Prostate gland (tissue), 2 donors: Measurements from ENCODE around the gene ATP7B. TPM values are rescaled to one million over a fixed set of nuclear protein-coding genes. Genes with fewer than 3 reads are reported as not detected.

Experiments
- DNase-seq: peaks from one replicate; pipeline ENCODE4 v3.0.0-alpha.2; 2019; ENCODE audit warnings: low spot score
- H3K27ac ChIP-seq, 2 donors: fragments of 200-600 bp; sonication (generic); 2 replicates each; pipeline ENCODE4 v1.5.1; 2017 to 2019
- H3K27me3 ChIP-seq: fragments of 200-600 bp; sonication (generic); replicated peaks from 2 replicates; pipeline ENCODE4 v1.5.1; 2019; ENCODE audit not compliant: insufficient read depth
- H3K36me3 ChIP-seq, 2 donors: fragments of 200-600 bp; sonication (generic); 1 replicate in 1 of 2; 2 replicates in 1 of 2; pipeline versions ENCODE4 v1.5.1 to v1.8.1; 2017 to 2019
- H3K4me1 ChIP-seq: fragments of 200-600 bp; sonication (generic); replicated peaks from 2 replicates; pipeline ENCODE4 v1.5.1; 2019
- H3K4me3 ChIP-seq, 2 donors: fragments of 200-600 bp; sonication (generic); 2 replicates each; pipeline ENCODE4 v1.5.1; 2017 to 2019
- H3K9me3 ChIP-seq: fragments of 200-600 bp; sonication (generic); 2 replicates; pipeline ENCODE4 v1.5.1; 2017
- POLR2A ChIP-seq: fragments of 450-650 bp; IDR thresholded peaks from one replicate; pipeline ENCODE4 v1.6.1; 2016; ENCODE audit warnings: antibody characterized with exemption, mild to moderate bottlenecking
- POLR2AphosphoS5 ChIP-seq: sonication (generic); formaldehyde crosslinking; IDR thresholded peaks from one replicate; pipeline ENCODE4 v1.6.1; 2017; ENCODE audit warnings: antibody characterized with exemption
- WGBS: methylation state at CpG from one replicate; pipeline ENCODE4 v1.1.5; 2018; 5-methylcytosine and 5-hydroxymethylcytosine counted together
- intact Hi-C: fragments of 100-400 bp; cut with DNase I; formaldehyde crosslinking; loops from one replicate; pipeline ENCODE4 v1.14.2; 2022
- total RNA-seq, 2 donors: library from RNA; depleted of rRNA; stranded (reverse); fragments of >200 nt; gene quantifications; one replicate each; pipeline ENCODE4 v1.1.0, GENCODE V29; 2016
- TF ChIP-seq, protein P1 (sequence below), 4 experiments: fragments of 200-600 bp in 2 of 4; fragments of 450-650 bp in 2 of 4; sonication (generic) in 2 of 4; IDR thresholded peaks; 1 replicate in 3 of 4; 2 replicates in 1 of 4; pipeline ENCODE4 v1.5.1; 2016 to 2019; ENCODE audit warnings: antibody characterized with exemption in 4 of 4, mild to moderate bottlenecking in 2 of 4, moderate library complexity in 2 of 4

Gene ATP7B
- total RNA-seq, 2 donors from 2014 or later: 6.2 to 8.2 TPM

DNA sequence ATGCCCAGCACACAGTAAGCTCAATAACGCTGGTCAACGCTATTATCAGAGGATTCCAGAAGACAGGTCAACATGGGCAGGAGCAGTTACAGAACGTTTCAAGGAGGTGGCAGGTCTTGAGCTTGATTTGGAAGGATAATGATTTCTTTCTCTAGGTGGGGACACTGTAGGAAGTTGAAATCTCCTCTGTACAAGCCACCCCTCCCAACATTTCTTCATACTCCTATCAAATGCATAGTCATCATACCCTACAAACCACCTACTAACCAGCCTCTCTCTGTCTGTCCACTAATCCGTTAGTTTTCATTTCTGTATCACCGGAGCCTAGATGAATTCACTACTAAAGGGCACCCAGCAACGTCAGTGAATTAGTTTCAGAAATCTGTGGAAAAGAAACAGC, 1.3 kb downstream of the ATP7B start:
- Histone ChIP-seq H3K27me3 (no peaks in the 10 kb centered on the region), H3K4me3 (no peak overlapping the region), H3K27ac (no peak overlapping the region), H3K4me1 (no peaks in the 10 kb centered on the region), H3K36me3 (no peaks in the 10 kb centered on the region), H3K9me3 (no peaks in the 10 kb centered on the region)
- WGBS: 69% methylated on average over 6 of the region's 6 CpGs
- DNase-seq: no peak
- intact Hi-C loops: loop anchor here (5.0 to 10.0 kb wide), 3 partner anchors 185 to 442 kb away; partner anchors contain the start of gene VPS36
- TF ChIP-seq POLR2A (no peak), POLR2AphosphoS5 (no peak)
- TF ChIP-seq, protein P1, sequence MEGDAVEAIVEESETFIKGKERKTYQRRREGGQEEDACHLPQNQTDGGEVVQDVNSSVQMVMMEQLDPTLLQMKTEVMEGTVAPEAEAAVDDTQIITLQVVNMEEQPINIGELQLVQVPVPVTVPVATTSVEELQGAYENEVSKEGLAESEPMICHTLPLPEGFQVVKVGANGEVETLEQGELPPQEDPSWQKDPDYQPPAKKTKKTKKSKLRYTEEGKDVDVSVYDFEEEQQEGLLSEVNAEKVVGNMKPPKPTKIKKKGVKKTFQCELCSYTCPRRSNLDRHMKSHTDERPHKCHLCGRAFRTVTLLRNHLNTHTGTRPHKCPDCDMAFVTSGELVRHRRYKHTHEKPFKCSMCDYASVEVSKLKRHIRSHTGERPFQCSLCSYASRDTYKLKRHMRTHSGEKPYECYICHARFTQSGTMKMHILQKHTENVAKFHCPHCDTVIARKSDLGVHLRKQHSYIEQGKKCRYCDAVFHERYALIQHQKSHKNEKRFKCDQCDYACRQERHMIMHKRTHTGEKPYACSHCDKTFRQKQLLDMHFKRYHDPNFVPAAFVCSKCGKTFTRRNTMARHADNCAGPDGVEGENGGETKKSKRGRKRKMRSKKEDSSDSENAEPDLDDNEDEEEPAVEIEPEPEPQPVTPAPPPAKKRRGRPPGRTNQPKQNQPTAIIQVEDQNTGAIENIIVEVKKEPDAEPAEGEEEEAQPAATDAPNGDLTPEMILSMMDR (IDR thresholded peaks at IDR 0.05): no peak

DNA sequence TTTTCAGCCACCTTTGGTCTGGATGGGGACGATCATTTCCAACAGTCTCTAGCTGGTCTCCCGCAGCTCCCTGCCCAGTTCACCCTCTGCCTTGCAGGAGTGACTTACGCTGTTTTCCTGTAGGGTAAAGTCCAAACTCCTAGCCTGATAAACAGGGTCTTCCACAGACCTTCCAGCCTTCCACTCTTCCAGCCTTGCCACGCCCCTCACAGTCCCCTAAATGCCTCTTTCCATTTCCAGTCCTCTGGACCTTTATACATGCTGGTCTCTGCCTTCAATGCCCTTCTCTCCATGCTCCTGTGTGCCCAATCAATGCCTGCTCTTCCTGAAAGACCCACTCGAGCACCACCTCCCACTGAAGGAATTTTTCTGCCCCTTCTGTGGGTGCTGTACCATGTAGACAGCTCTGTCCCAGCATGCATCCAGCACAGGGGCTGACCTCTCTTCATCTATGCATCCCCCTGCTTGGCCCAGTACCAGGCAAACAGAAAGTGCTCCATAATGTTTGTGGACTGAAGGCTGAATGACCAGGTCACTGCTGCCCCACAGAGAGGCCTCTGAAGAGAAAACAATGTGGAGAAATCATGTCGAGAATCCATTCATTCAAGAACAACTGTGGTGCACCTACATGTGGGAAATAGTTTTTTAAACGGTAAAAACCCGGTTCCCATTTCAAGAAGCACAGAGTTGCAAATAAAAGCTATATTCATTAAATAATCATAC, 4.6 kb downstream of the ATP7B start:
- no peak for TF ChIP-seq POLR2AphosphoS5
- Histone ChIP-seq H3K36me3 (no peaks in the 10 kb centered on the region), H3K4me1 (no peaks in the 10 kb centered on the region), H3K27ac (no peak overlapping the region), H3K9me3 (no peaks in the 10 kb centered on the region), H3K4me3 (no peak overlapping the region), H3K27me3 (no peaks in the 10 kb centered on the region)
- 93% methylated on average over 8 of the region's 8 CpGs for WGBS
- no peak for DNase-seq
- intact Hi-C loops: no loop called here

DNA sequence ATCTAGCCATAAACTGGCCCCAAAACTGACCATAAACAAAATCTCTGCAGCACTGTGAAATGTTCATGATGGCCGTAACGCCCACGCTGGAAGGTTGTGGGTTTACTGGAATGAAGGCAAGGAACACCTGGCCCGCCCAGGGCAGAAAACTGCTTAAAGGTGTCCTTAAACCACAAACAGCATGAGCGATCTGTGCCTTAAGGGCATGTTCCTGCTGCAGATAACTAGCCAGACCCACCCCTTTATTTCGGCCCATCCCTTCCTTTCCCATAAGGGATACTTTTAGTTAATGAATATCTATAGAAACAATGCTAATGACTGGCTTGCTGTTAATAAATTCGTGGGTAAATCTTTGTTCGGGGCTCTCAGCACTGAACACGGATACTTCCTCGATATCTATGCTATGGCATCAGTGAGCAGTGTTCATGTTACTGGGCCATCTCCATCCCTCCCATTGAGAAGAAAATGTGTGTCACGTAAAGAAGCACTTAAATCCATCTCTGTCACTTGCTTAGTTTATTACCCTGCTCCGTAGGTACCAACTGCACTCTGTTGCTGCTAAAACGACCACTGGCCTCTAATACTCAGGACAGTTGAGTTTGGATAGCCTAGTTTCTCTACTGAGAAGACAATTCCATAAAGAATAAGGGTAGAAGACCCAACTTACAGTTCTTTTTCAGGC, 5.3 kb downstream of the ATP7B start:
- Histone ChIP-seq H3K36me3 (no peaks in the 10 kb centered on the region), H3K27me3 (no peaks in the 10 kb centered on the region), H3K4me3 (no peak overlapping the region), H3K27ac (no peak overlapping the region), H3K4me1 (no peaks in the 10 kb centered on the region), H3K9me3 (no peaks in the 10 kb centered on the region)
- 88% methylated on average over 13 of the region's 13 CpGs for WGBS
- no peak for DNase-seq
- TF ChIP-seq, protein P1 (IDR thresholded peaks at IDR 0.05): no peak
- TF ChIP-seq POLR2AphosphoS5 (no peak), POLR2A (no peak)
- intact Hi-C loops: no loop called here

DNA sequence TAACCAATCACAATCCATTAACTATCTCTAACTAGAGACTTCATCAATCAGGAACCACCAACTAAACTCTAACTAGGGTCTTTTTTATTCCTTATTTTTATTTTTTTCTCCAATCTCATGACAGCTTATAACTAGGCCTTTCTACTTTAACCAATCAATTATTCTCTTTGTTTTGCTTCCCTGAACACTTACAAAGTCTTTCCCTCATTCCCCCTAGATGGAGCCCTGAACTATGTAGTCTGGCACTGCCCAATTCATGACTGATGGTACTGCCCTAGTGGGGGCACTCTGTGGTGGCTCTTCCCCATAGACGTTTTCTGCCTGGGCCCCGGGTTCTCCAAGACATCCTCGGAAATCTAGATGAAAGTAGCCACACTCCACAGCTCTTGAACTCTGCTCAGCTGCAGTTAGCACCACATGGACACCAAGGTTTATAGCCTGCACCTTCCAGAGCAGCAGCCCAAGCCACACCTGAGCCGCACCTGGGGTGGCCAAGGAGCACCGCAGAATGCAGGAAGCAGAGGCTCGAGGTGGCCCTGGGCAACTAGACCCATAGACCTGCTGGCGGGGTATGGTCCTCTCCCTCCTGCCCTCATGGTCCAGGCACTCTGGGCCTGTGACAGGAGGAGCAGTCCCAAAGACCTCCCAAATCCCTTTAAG, 6.6 kb downstream of the ATP7B start:
- Histone ChIP-seq H3K27me3 (no peaks in the 10 kb centered on the region), H3K27ac (no peak overlapping the region), H3K36me3 (no peaks in the 10 kb centered on the region), H3K9me3 (no peaks in the 10 kb centered on the region), H3K4me1 (peaks cover 7% of the 10 kb centered on the region), H3K4me3 (no peak overlapping the region)
- no peak for DNase-seq
- intact Hi-C loops: no loop called here
- TF ChIP-seq, protein P1 (IDR thresholded peaks at IDR 0.05): no peak
- TF ChIP-seq POLR2A (no peak), POLR2AphosphoS5 (no peak)
- 89% methylated on average over 7 of the region's 7 CpGs for WGBS

DNA sequence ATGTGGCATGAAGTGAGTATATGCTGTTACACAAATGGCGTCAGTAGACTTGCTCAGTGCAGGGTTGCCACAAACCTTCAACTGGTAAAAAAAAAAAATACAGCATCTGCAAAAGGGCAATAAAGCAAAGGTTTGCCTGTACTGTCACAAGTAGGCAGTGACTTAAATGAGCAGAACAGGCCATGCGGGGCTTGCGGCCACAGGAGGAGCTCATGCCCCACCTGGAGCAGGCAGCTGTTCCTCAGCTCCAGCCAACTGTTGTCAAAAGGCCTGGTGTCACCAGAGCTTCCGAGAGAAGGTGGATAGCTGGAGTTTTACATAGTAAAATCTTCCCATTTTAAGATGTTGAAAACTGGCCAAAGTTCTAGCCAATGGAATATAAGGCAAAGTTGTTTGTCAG, 7.7 kb downstream of the ATP7B start:
- TF ChIP-seq, protein P1 (IDR thresholded peaks at IDR 0.05): no peak
- TF ChIP-seq POLR2A (no peak), POLR2AphosphoS5 (no peak)
- intact Hi-C loops: no loop called here
- 62% methylated on average over 4 of the region's 4 CpGs for WGBS

More for the DNA sequence above, 7.7 kb downstream of the ATP7B start:
- Histone ChIP-seq H3K4me3 (no peak overlapping the region), H3K27ac (no peak overlapping the region), H3K9me3 (no peaks in the 10 kb centered on the region), H3K36me3 (no peaks in the 10 kb centered on the region), H3K4me1 (peaks cover 10% of the 10 kb centered on the region), H3K27me3 (no peaks in the 10 kb centered on the region)
- DNase-seq: no peak
